ENCODE results near the gene MRPL2.

- TF ChIP-seq POLR2AphosphoS5 (IDR thresholded peaks at IDR 0.05) = no peak
- no peak for TF ChIP-seq CTCF (IDR thresholded peaks at IDR 0.05)
Measured at GRCh38 chr6:43086022-43086658, 26.9 kb upstream of the MRPL2 start.

All from esophagus muscularis mucosa (tissue), 3 donors.